K562 (cell line): Measurements from ENCODE around the gene ASPDH. TPM values are rescaled to one million over a fixed set of nuclear protein-coding genes. Genes with fewer than 3 reads are reported as not detected.
A peak's percentile ranks its signal among the peaks of the same experiment; 100 is the strongest.

ENCODE experiments used
- ATAC-seq: fragments of 200-7000 bp; cut with Tn5 transposase; 3 replicates; pipeline ENCODE4 v1.9.1; 2020; ENCODE audit warnings: moderate library complexity
- BruUV-seq: library from RNA; stranded (reverse); fragments of 400-500 nt; replicated peaks from 2 replicates; lab custom pipeline; 2021; lab: Mats Ljungman, UMichigan
- CTCF ChIA-PET: fragments of 300-600 bp; formaldehyde crosslinking; extraction: SDS; loops from one replicate; lab custom pipeline; 2021; ENCODE audit warnings: low intra/inter-chr PET ratio; lab: Yijun Ruan, JAX
- POLR2A ChIA-PET: fragments of 300-600, 350-650 bp; sonication (Branson Sonifier 250); formaldehyde crosslinking; extraction: SDS; loops from one replicate; lab custom pipeline; 2021; ENCODE audit warnings: antibody characterized with exemption, inconsistent platforms; lab: Yijun Ruan, JAX
- DNase-seq, 4 experiments: peaks; one replicate each; pipeline versions ENCODE4 v3.0.0 to v3.0.0-alpha.2; 2011 to 2018; ENCODE audit warnings: low spot score in 3 of 4, mixed read lengths in 3 of 4; ENCODE audit errors: extremely low read depth in 1 of 4
- FAIRE-seq: peaks from 2 replicates; lab custom pipeline; 2011; peaks lifted over from hg19 to GRCh38; lab: Jason Lieb, UNC
- H2AFZ ChIP-seq: 2 replicates; pipeline ENCODE4 v1.6.0; 2011; ENCODE audit warnings: low read depth, low read length, control low read depth, inconsistent platforms
- H3K27ac ChIP-seq: fragments of 200-600 bp; 3 replicates; pipeline ENCODE4 v1.8.0; 2011; ENCODE audit warnings: low read depth, mild to moderate bottlenecking, control low read depth, inconsistent platforms, low read length, moderate library complexity, mixed read lengths; ENCODE audit errors: extremely low read depth
- H3K27me3 ChIP-seq, 2 experiments: fragments of 300-600 bp in 1 of 2; 2 replicates in 1 of 2; 3 replicates in 1 of 2; pipeline versions ENCODE4 v1.6.0 to v1.8.0; 2011; ENCODE audit warnings: inconsistent platforms in 2 of 2, low read length in 2 of 2, mild to moderate bottlenecking in 1 of 2, mixed read lengths in 1 of 2, moderate library complexity in 1 of 2; ENCODE audit not compliant: control insufficient read depth in 2 of 2, insufficient read depth in 2 of 2
- H3K36me3 ChIP-seq: fragments of 300-600 bp; 3 replicates; pipeline ENCODE4 v1.8.0; 2011; ENCODE audit warnings: mild to moderate bottlenecking, low read length, inconsistent platforms; ENCODE audit not compliant: control insufficient read depth, insufficient read depth
- H3K4me1 ChIP-seq, 2 experiments: fragments of 200-600 bp in 1 of 2; replicated peaks in 1 of 2; 2 replicates in 1 of 2; 3 replicates in 1 of 2; pipeline versions ENCODE4 v1.5.1 to v1.8.0; 2011; ENCODE audit warnings: inconsistent platforms in 2 of 2, low read length in 2 of 2, mild to moderate bottlenecking in 1 of 2, mixed read lengths in 1 of 2, moderate library complexity in 1 of 2; ENCODE audit not compliant: control insufficient read depth in 2 of 2, insufficient read depth in 2 of 2
- H3K4me2 ChIP-seq: 2 replicates; pipeline ENCODE4 v1.6.1; 2011; ENCODE audit warnings: low read length, control low read depth, inconsistent platforms, mixed read lengths; ENCODE audit not compliant: insufficient read depth
- H3K4me3 ChIP-seq: fragments of 200-600 bp; sonication (generic), shearing (Covaris generic); 2 replicates; pipeline ENCODE4 v1.5.1; 2016; ENCODE audit warnings: control low read depth, inconsistent platforms
- H3K79me2 ChIP-seq: fragments of 200-600 bp; 3 replicates; pipeline ENCODE4 v1.8.0; 2011; ENCODE audit warnings: low read length, inconsistent platforms; ENCODE audit not compliant: control insufficient read depth, insufficient read depth
- H3K9ac ChIP-seq, 2 experiments: 2 replicates each; pipeline versions ENCODE4 v1.6.0 to v1.6.1; 2011; ENCODE audit warnings: low read depth in 2 of 2, low read length in 2 of 2, control low read depth in 1 of 2, inconsistent platforms in 1 of 2, mild to moderate bottlenecking in 1 of 2, mixed read lengths in 1 of 2; ENCODE audit not compliant: insufficient read depth in 1 of 2
- H3K9me1 ChIP-seq: one replicate; pipeline ENCODE4 v1.6.0; 2011; ENCODE audit warnings: inconsistent platforms, mild to moderate bottlenecking, low read length, moderate library complexity; ENCODE audit not compliant: control insufficient read depth, insufficient read depth
- H3K9me3 ChIP-seq: replicated peaks from 2 replicates; pipeline ENCODE4 v1.5.1; 2011; ENCODE audit warnings: low read depth, low read length, inconsistent platforms; ENCODE audit not compliant: control insufficient read depth, insufficient read depth
- H4K20me1 ChIP-seq: replicated peaks from 2 replicates; pipeline ENCODE4 v1.6.1; 2011; ENCODE audit warnings: low read length, inconsistent platforms, mixed read lengths; ENCODE audit not compliant: control insufficient read depth, insufficient read depth
- NFE2 ChIP-seq: IDR thresholded peaks from 2 replicates; pipeline ENCODE4 v1.6.1; 2014; ENCODE audit warnings: antibody characterized with exemption, low read depth
- NFRKB ChIP-seq: fragments of 450-650 bp; IDR thresholded peaks from 2 replicates; pipeline ENCODE4 v1.6.1; 2016; ENCODE audit warnings: low read depth
- POLR2G ChIP-seq: fragments of 200-400 bp; formaldehyde crosslinking; IDR thresholded peaks from 2 replicates; pipeline ENCODE4 v1.6.1; 2017; ENCODE audit warnings: low read depth, mild to moderate bottlenecking, antibody characterized with exemption, low read length, moderate library complexity
- ZFP36 ChIP-seq: fragments of 150-350 bp; IDR thresholded peaks from 2 replicates; pipeline ENCODE4 v1.6.1; 2018; ENCODE audit warnings: low read length, low read depth; ENCODE audit not compliant: partially characterized antibody
- ZNF707 ChIP-seq: fragments of 250-450 bp; sonication (Bioruptor Pico); conservative IDR thresholded peaks from 2 replicates; pipeline ENCODE4 v1.8.0; 2022; ENCODE audit warnings: inconsistent platforms, mild to moderate bottlenecking, moderate library complexity
- WGBS: fragments of 100-300 bp; shearing (Covaris generic); methylation state at CpG from one replicate; pipeline ENCODE4 v1.1.6; 2016; ENCODE audit warnings: low coverage, mixed read lengths; ENCODE audit not compliant: insufficient coverage; ENCODE audit errors: missing lambda C conversion rate; 5-methylcytosine and 5-hydroxymethylcytosine counted together
- in situ Hi-C: fragments of 300-500 bp; cut with MboI; formaldehyde crosslinking; loops from 4 replicates; pipeline ENCODE4 v1.15.0; 2018; ENCODE audit warnings: inconsistent platforms, mixed read lengths
- intact Hi-C: fragments of 100-400 bp; cut with micrococcal nuclease; formaldehyde crosslinking; loops from 2 replicates; pipeline ENCODE4 v1.14.2; 2022
- polyA plus RNA-seq, 8 experiments: library from polyadenylated mRNA; depleted of rRNA in 4 of 8; stranded (reverse) in 5 of 8; unstranded in 3 of 8; fragments of >200 nt; fragmentation: Nextera tagmentation in 2 of 8; fragmentation: Illumina TruSeq in 1 of 8; extraction: Ambion mirVana in 2 of 8; extraction: Trizol in 1 of 8; gene quantifications; 2 replicates each; pipeline versions ENCODE4 v1.2.1 to v1.2.3, GENCODE V29; 2011 to 2014; ENCODE audit warnings: inconsistent platforms in 1 of 8, missing spikeins in 1 of 8
- total RNA-seq, 7 experiments: library from RNA; depleted of rRNA in 6 of 7; stranded (reverse); fragments of >200 nt in 6 of 7; fragmentation: Illumina TruSeq in 2 of 7; extraction: Trizol in 2 of 7; gene quantifications; 2 replicates each; pipeline versions ENCODE4 v1.2.1 to v1.2.3, GENCODE V29; 2011 to 2021; ENCODE audit warnings: low replicate concordance in 1 of 7

The ASPDH gene
- total and polyA plus RNA-seq, 9 of the 15 experiments (the other 6 are each of a cell fraction or from before 2014, with no cell fraction given) = not detected

DNA sequence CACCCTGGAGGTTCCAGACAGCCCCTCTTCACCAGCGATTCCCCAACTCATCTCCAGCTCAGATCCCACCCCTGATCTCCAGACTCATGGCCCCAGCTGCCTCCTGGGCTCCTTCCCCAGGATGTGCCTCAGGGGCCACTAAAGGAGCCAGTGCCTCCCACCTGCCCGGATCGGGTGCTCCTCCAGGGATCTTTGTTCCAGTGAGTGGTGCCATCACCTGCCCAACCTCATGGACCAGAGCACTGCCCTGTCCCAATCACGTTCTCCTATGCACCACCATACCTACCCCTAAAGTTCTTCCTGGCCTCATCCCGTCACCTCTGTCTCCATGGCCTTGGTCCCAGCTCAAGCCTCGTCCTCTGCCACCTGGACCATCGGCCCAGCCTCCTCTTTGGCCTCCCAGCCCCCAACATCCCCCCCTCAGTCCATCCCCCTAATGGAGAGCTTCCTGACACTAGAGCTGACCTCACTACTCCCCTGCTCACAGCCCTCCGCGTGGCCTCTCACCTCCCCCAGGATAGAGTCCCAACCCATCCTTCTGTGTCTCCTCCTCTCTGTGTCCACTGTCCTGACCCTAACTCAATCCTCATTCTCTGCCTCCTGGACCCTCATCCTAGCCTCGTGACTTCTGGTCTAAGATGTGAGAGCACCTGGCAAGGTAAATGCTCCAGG is 28.3 kb downstream of the ASPDH start:
- CTCF ChIA-PET = no interaction called here
- H3K4me3 ChIP-seq = no peak overlapping the region
- no peak overlapping the region for H2AFZ ChIP-seq
- ATAC-seq (no peak), FAIRE-seq (no peak), DNase-seq (no peak)
- H3K4me1 ChIP-seq = peaks cover 0 to 25% of the 10 kb centered on the region in 2 experiments; a peak in 2 of 5 replicates
- H4K20me1 ChIP-seq = no peaks in the 10 kb centered on the region
- no TSS peak for BruUV-seq
- H3K27ac ChIP-seq = no peak overlapping the region
- H3K9me3 ChIP-seq = peaks cover 9% of the 10 kb centered on the region
- no peak overlapping the region for H3K9ac ChIP-seq
- no peaks in the 10 kb centered on the region for H3K79me2 ChIP-seq
- POLR2A ChIA-PET = no interaction called here
- WGBS = 57% methylated on average over 10 of the region's 10 CpGs
- 0 out of 2 replicates have a peak, but pooled peaks have one; percentile 20 for TF ChIP-seq POLR2G
- no peak for TF ChIP-seq NFE2
- no peak for TF ChIP-seq NFRKB
- no peak overlapping the region for H3K4me2 ChIP-seq
- intact Hi-C loops = no loop called here
- in situ Hi-C loops = no loop called here
- no peaks in the 10 kb centered on the region for H3K9me1 ChIP-seq
- peaks cover 0 to 1% of the 10 kb centered on the region in 2 experiments; a peak in 1 of 5 replicates for H3K27me3 ChIP-seq
- H3K36me3 ChIP-seq = peaks cover 29% of the 10 kb centered on the region; the same call in 2 of the 3 replicates

DNA sequence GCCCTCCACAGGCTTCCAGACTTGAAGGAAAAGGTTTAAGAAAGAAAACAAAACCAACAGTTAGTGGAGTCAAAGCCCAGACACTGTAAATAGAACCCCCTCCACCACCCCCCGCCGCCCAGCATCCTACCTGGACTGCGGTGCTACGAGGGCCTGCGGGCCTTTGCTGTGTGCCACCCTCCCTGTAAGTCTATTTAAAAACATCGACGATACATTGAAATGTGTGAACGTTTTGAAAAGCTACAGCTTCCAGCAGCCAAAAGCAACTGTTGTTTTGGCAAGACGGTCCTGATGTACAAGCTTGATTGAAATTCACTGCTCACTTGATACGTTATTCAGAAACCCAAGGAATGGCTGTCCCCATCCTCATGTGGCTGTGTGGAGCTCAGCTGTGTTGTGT is 30.8 kb downstream of the ASPDH start:
- TF ChIP-seq ZNF707 = no peak
- TF ChIP-seq ZFP36 = no peak
- DNase-seq (no peak), FAIRE-seq (no peak), ATAC-seq (no peak)
- Histone ChIP-seq H4K20me1 (peaks cover 7% of the 10 kb centered on the region; the same call in 1 of the 2 replicates), H3K9me1 (no peaks in the 10 kb centered on the region), H2AFZ (no peak overlapping the region), H3K4me1 (peaks cover 0 to 34% of the 10 kb centered on the region in 2 experiments; a peak in 2 of 5 replicates), H3K27me3 (no peaks in the 10 kb centered on the region; a peak in 1 of 5 replicates), H3K4me3 (no peak overlapping the region), H3K9me3 (peaks cover 9% of the 10 kb centered on the region), H3K9ac (no peak overlapping the region), H3K36me3 (peaks cover 50% of the 10 kb centered on the region; the same call in 2 of the 3 replicates), H3K79me2 (peaks cover 13% of the 10 kb centered on the region), H3K4me2 (no peak overlapping the region), H3K27ac (no peak overlapping the region)
- ChIA-PET CTCF (no interaction called here), POLR2A (interaction anchor here (0.7 to 1.3 kb wide), 2 partner anchors 23 to 132 kb away, joined by 3 to 4 read pairs; no protein-coding TSS in a partner anchor)
- BruUV-seq = TSS peak; percentile 24
- WGBS = 64% methylated on average over 10 of the region's 10 CpGs
- intact Hi-C loops (no loop called here), in situ Hi-C loops (no loop called here)
